Measurements from ENCODE around the gene F13A1. TPM values are rescaled to one million over a fixed set of nuclear protein-coding genes. Genes with fewer than 3 reads are reported as not detected.

Gene F13A1
- total RNA-seq, 1 donor from 2014 or later, result 346 TPM

DNA sequence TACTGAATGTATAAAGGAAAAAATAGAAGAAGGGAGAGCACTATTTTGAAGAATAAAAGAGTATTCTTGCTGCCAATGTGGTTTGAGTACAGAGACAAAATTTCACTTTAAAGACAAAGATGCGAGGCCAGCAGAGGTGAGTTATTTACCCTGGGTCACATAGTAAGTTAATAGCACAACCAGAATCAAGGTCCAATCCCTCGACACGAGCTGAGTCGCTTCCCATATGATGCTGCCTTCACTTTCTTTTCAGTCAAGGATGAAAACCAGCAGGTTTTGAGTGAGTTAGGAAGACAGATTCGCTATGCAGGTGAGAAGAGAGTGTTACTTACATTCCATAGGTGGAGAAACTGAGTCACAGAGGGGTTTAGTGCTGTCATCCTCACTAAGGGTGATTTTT lies 75.8 kb downstream of the F13A1 start:
- DNase-seq (ENCODE audit: low spot score), result no peak

GRCh38 chr6:6243846-6244245 lies 76.6 kb downstream of the F13A1 start:
- no peak for DNase-seq (ENCODE audit: low spot score)

GRCh38 chr6:6239598-6240581 lies 80.6 kb downstream of the F13A1 start:
- no peak for DNase-seq (ENCODE audit: low spot score)

- DNase-seq (ENCODE audit: low spot score), result no peak
These were observed 83.6 kb downstream of the F13A1 start for GRCh38 chr6:6236730-6237469.

DNA sequence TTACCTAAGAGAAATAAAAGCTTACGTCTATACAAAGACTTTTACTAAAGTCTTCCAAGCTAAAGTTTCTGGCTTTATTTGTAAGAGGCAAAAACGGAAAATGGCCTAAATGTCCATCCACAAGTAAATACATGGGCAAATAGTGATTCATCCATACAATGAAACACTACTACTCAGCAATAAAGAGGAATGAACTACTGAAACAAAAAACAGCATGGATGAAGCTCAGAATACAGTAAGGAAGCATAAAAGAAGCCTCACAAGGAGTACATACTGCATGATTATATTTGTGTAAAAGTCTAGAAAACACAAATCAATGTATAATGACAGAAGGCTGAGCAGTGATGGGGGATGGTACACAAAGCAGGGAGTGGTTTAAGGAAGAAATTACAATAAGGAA lies 84.7 kb downstream of the F13A1 start:
- DNase-seq (ENCODE audit: low spot score), result no peak

GRCh38 chr6:6234963-6235362 lies 85.5 kb downstream of the F13A1 start:
- DNase-seq (ENCODE audit: low spot score), result no peak

GRCh38 chr6:6230286-6230685 lies 90.2 kb downstream of the F13A1 start:
- DNase-seq (ENCODE audit: low spot score), result no peak

- no peak for DNase-seq (ENCODE audit: low spot score)
These were observed 92.6 kb downstream of the F13A1 start for GRCh38 chr6:6227896-6228295.

- DNase-seq (ENCODE audit: low spot score), result no peak
These were observed 94.5 kb downstream of the F13A1 start for GRCh38 chr6:6225885-6226529.

DNA sequence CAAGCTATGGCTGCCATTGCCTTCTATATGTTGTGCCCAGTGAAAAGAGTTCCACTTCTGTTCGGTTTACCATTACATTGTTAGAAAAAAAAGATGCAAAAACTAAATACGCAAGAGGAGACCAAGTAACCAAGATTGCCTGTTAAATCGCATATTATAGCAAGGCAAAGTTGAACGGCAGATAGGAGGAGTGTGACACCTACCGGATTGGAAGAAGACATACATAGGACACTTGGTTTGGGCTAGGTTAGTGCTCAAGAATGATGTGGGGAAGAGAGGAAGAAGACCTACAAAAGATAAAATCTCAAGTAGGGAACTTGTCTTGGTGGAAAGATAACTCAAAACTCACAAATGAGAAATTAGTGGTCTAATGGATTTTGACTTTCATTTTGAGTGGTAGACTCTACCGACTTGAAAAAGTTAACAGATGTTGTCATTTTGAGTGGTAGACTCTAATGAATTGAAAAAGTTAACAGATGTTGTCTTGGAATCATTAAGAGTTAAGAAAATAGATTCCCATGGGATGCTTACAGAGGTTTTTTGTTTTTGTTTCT lies 95.5 kb downstream of the F13A1 start:
- no peak for DNase-seq (ENCODE audit: low spot score)

GRCh38 chr6:6221787-6222535 lies 98.5 kb downstream of the F13A1 start:
- no peak for DNase-seq (ENCODE audit: low spot score)

DNA sequence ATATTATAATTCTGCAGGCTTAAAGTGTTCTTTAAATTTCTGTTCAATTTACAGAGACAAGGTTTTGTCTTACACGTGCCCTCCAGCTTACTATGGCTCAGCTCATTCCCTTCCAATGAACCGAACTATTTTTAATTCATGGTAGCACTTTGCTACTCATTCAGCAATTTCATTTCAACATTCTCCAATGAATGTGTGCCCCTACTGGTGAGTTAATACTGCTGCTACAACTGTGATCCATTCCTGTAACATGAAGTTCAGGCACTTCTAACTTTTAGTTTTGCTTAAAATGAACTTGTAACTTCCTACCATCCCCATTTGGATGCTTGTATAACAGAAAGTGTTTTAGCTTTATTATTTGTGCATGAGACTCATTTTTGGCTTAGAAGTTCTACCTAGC lies 99.7 kb downstream of the F13A1 start:
- DNase-seq (ENCODE audit: low spot score), result no peak

GRCh38 chr6:6219716-6220115 lies 100.7 kb downstream of the F13A1 start:
- no peak for DNase-seq (ENCODE audit: low spot score)

DNA sequence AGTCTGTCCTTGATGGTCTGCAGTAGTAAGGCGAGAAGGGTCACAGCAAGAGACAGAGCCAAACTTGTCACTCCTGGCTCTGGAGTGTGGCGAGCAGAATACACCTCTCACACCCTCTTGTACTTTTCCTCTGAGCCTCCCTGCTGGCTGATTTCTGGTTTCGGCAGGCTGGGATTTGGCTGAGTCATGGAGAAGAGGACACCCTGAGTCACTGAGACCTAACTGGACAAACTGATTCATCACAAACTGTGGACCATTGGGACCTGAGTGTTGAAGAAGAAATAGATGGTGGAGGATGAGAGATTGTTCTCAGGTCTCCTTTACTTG lies 101.7 kb downstream of the F13A1 start:
- no peak for DNase-seq (ENCODE audit: low spot score)

DNA sequence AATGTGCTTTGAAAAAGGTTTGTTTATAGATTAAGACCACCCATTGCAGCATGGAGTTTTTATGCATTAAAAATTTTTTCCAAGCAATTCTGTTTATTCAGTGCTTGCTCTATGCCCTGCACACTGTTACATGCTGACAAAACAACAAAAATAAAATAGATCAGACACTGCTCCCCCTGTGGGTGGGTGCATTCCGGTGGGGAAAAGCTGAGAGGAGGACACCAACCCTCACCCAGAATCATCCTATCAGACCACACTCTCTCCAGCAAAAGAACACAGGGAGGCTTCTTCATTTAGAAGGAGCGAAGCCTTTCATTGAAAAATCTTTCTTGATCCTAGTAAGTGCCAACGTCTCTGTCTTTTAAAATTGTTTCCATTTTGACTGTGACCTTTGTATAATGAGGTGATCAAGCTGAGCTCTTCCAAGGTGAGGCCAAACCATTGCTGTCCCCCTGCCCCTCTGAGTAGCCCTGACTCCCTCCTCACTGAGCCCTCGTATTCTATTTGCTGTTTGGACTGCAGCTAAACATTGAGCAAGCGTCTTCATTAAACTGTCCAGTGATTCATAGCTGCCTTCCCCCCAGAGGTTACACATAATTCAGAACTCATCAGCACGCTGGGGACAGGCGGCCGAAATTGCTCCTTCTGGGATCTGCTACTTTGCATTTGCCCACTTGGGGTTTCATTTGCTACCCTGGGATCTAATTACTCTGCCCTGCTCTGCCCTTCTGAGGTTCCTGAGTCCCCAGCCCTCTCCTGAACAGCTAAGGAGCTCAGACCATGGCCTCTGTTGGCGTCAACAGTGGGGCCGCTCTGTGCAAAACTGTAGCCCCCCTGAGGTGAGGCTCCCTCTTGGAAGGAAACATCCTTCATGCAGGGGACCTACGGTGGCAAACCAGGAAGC lies 102.4 kb downstream of the F13A1 start:
- DNase-seq (ENCODE audit: low spot score), result no peak

GRCh38 chr6:6210994-6211393 lies 109.5 kb downstream of the F13A1 start:
- no peak for DNase-seq (ENCODE audit: low spot score)

- no peak for DNase-seq (ENCODE audit: low spot score)
These were observed 117.6 kb downstream of the F13A1 start for GRCh38 chr6:6202886-6203285.

DNA sequence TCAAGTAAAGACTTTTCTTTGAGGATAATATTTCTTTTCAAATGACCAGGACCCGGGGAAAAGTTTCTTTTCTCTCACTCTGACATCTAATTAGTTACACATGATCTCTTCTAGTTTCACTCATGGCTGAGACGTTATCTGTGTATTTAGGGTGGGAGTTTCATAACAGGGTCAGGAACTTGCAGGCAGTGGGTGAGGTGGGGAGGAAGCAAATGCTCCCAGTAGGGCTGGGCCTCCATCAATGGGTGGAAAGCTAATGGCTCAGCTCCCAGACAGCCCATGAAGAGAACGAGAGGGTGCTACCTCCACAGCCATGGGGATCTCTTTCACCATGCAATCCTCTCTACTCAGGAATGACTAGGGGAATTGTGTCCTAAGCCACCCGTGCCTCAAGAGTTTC lies 119.3 kb downstream of the F13A1 start:
- no peak for DNase-seq (ENCODE audit: low spot score)

DNA sequence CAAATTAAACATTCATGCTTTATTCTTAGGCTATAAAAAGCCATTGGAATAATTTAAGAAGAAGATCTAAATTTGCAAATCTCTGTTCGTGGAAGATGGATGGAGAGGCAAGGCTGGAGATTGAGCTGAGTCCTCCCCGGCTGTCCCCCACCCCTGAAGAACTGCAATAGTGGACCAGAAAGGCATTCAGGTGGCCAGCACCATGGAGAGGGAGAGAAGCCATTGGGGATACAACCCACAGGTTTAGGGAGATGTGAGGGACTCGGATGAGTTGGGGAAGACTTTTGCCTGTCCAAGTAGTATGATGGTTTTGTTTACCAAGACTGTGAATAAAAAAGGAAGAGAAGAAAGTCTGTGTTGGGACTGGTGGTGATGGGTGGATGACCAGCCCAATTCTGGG lies 120.8 kb downstream of the F13A1 start:
- DNase-seq (ENCODE audit: low spot score), result no peak

DNA sequence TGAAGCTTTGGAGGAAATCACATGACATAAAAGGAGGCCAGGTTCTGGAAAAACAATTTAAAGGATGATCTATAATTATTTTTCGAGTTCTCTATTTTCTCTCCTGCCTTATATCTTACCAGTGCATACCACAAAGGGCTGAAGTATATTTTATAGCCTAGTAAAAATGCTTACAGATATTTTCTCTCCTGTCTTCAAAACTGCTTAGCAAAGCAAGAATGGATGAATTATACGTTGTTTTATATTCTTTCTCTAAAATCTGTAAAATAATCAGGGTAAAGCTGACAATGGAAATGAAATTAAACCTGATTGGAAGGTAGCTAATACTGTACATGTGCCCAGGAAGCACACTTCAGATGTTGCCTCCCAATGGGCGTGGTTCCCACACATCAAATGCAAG lies 123.7 kb downstream of the F13A1 start:
- DNase-seq (ENCODE audit: low spot score), result no peak

Data from mesenteric fat pad (tissue), 1 donor.